IMR-90 (cell line): ENCODE measurements around the gene TSPAN14. TPM values are rescaled to one million over a fixed set of nuclear protein-coding genes. Genes with fewer than 3 reads are reported as not detected.

Source experiments
- ATAC-seq: fragments of 200-7000 bp; cut with Tn5 transposase; 2 replicates; pipeline ENCODE4 v1.9.1; 2020; ENCODE audit warnings: low read depth, mild to moderate bottlenecking, moderate library complexity
- BruUV-seq: library from RNA; stranded (reverse); fragments of 400-500 nt; replicated peaks from 2 replicates; lab custom pipeline; 2021; lab: Mats Ljungman, UMichigan
- CTCF ChIA-PET: fragments of 300-600 bp; formaldehyde crosslinking; extraction: SDS; loops from one replicate; lab custom pipeline; 2021; ENCODE audit warnings: antibody characterized with exemption; lab: Yijun Ruan, JAX
- POLR2A ChIA-PET: fragments of 300-600 bp; sonication (Branson Sonifier 250); formaldehyde crosslinking; loops from one replicate; lab custom pipeline; 2022; ENCODE audit warnings: antibody characterized with exemption; ENCODE audit not compliant: unreplicated experiment; lab: Charles Lee
- DNase-seq: peaks from one replicate; pipeline ENCODE4 v3.0.0; 2013
- H2AFZ ChIP-seq: replicated peaks from 2 replicates; pipeline ENCODE3; 2013; ENCODE audit warnings: low read length, mild to moderate bottlenecking; ENCODE audit not compliant: poor library complexity
- H2AK5ac ChIP-seq: 2 replicates; pipeline ENCODE4 v1.6.1; 2013; ENCODE audit warnings: low read depth, low read length, inconsistent platforms
- H2AK9ac ChIP-seq: replicated peaks from 2 replicates; pipeline ENCODE3; 2013; ENCODE audit warnings: mild to moderate bottlenecking, low read depth, low read length, moderate library complexity; ENCODE audit not compliant: poor library complexity
- H2BK120ac ChIP-seq: 2 replicates; pipeline ENCODE4 v1.6.1; 2013; ENCODE audit warnings: low read depth, low read length, inconsistent platforms
- H2BK15ac ChIP-seq: 3 replicates; pipeline ENCODE4 v1.6.1; 2013; ENCODE audit warnings: low read depth, low read length, inconsistent platforms
- H2BK20ac ChIP-seq: 2 replicates; pipeline ENCODE4 v1.6.1; 2013; ENCODE audit warnings: low read depth, mild to moderate bottlenecking, inconsistent platforms, low read length, moderate library complexity
- H2BK5ac ChIP-seq: 2 replicates; pipeline ENCODE4 v1.6.1; 2013; ENCODE audit warnings: mild to moderate bottlenecking, low read depth, low read length, inconsistent platforms; ENCODE audit not compliant: poor library complexity, severe bottlenecking
- H3K14ac ChIP-seq: replicated peaks from 2 replicates; pipeline ENCODE4 v1.6.1; 2013; ENCODE audit warnings: low read depth, low read length, inconsistent platforms
- H3K18ac ChIP-seq: 2 replicates; pipeline ENCODE4 v1.6.1; 2013; ENCODE audit warnings: low read depth, low read length, control low read depth
- H3K23ac ChIP-seq: 2 replicates; pipeline ENCODE4 v1.6.1; 2013; ENCODE audit warnings: low read depth, low read length, inconsistent platforms
- H3K27ac ChIP-seq: 2 replicates; pipeline ENCODE4 v1.5.1; 2013; ENCODE audit warnings: mild to moderate bottlenecking, control low read depth, low read length; ENCODE audit not compliant: insufficient read depth
- H3K27me3 ChIP-seq: 2 replicates; pipeline ENCODE4 v1.6.1; 2013; ENCODE audit warnings: low read length; ENCODE audit not compliant: control insufficient read depth, insufficient read depth
- H3K36me3 ChIP-seq: 2 replicates; pipeline ENCODE4 v1.6.1; 2013; ENCODE audit warnings: low read length, mixed read lengths; ENCODE audit not compliant: control insufficient read depth, insufficient read depth
- H3K4ac ChIP-seq: 2 replicates; pipeline ENCODE4 v1.6.1; 2013; ENCODE audit warnings: low read depth, low read length, inconsistent platforms
- H3K4me1 ChIP-seq: 2 replicates; pipeline ENCODE4 v1.6.1; 2013; ENCODE audit warnings: low read length, mixed read lengths; ENCODE audit not compliant: control insufficient read depth, insufficient read depth
- H3K4me2 ChIP-seq: 2 replicates; pipeline ENCODE4 v1.6.1; 2013; ENCODE audit warnings: low read depth, mild to moderate bottlenecking, control low read depth, low read length, moderate library complexity
- H3K4me3 ChIP-seq: 2 replicates; pipeline ENCODE4 v1.5.1; 2013; ENCODE audit warnings: low read depth, mild to moderate bottlenecking, control low read depth, low read length, moderate library complexity; ENCODE audit not compliant: insufficient read depth
- H3K56ac ChIP-seq: 2 replicates; pipeline ENCODE4 v1.6.1; 2013; ENCODE audit warnings: low read length, inconsistent platforms; ENCODE audit not compliant: insufficient read depth; ENCODE audit errors: extremely low read depth
- H3K79me1 ChIP-seq, 2 experiments: 2 replicates each; pipeline ENCODE4 v1.6.1; 2013; ENCODE audit warnings: low read length in 2 of 2, inconsistent platforms in 1 of 2, low read depth in 1 of 2
- H3K9ac ChIP-seq: 2 replicates; pipeline ENCODE4 v1.6.1; 2013; ENCODE audit warnings: low read depth, low read length, control low read depth
- H3K9me1 ChIP-seq: 2 replicates; pipeline ENCODE4 v1.6.1; 2013; ENCODE audit warnings: low read length, inconsistent platforms; ENCODE audit not compliant: insufficient read depth
- H3K9me3 ChIP-seq: 2 replicates; pipeline ENCODE4 v1.6.1; 2013; ENCODE audit warnings: low read length; ENCODE audit not compliant: control insufficient read depth, insufficient read depth
- H4K20me1 ChIP-seq: 2 replicates; pipeline ENCODE4 v1.6.1; 2013; ENCODE audit warnings: low read length, inconsistent platforms; ENCODE audit not compliant: insufficient read depth
- H4K5ac ChIP-seq: 2 replicates; pipeline ENCODE4 v1.6.1; 2013; ENCODE audit warnings: mild to moderate bottlenecking, low read depth, low read length, control low read depth
- H4K8ac ChIP-seq, 2 experiments: 2 replicates each; pipeline ENCODE4 v1.6.1; 2013; ENCODE audit warnings: low read depth in 2 of 2, low read length in 2 of 2, control low read depth in 1 of 2, inconsistent platforms in 1 of 2
- H4K91ac ChIP-seq: 2 replicates; pipeline ENCODE4 v1.6.1; 2013; ENCODE audit warnings: low read depth, low read length, inconsistent platforms; ENCODE audit not compliant: insufficient read depth
- BHLHE40 ChIP-seq: fragments of 150-350 bp; IDR thresholded peaks from 2 replicates; pipeline ENCODE4 v1.6.1; 2016; ENCODE audit warnings: mild to moderate bottlenecking, low read depth, low read length
- CEBPB ChIP-seq: IDR thresholded peaks from 2 replicates; pipeline ENCODE4 v1.6.1; 2012; ENCODE audit warnings: low read depth, low read length, improper control_type of control experiment
- CTCF ChIP-seq: conservative IDR thresholded peaks from 2 replicates; pipeline ENCODE4 v1.5.1; 2012; ENCODE audit warnings: mild to moderate bottlenecking, low read depth, low read length, improper control_type of control experiment
- ELK1 ChIP-seq: fragments of 150-350 bp; IDR thresholded peaks from 2 replicates; pipeline ENCODE4 v1.6.1; 2016; ENCODE audit warnings: low read depth, mild to moderate bottlenecking, low read length, moderate library complexity, borderline replicate concordance
- FOS ChIP-seq: fragments of 150-350 bp; IDR thresholded peaks from 2 replicates; pipeline ENCODE4 v1.6.1; 2016; ENCODE audit warnings: low read depth, low read length
- MAFK ChIP-seq: IDR thresholded peaks from 2 replicates; pipeline ENCODE4 v1.6.1; 2012; ENCODE audit warnings: low read depth, low read length, improper control_type of control experiment
- MAZ ChIP-seq: IDR thresholded peaks from 2 replicates; pipeline ENCODE4 v1.6.1; 2012; ENCODE audit warnings: low read depth, mild to moderate bottlenecking, low read length, improper control_type of control experiment, moderate library complexity, borderline replicate concordance
- MXI1 ChIP-seq: IDR thresholded peaks from 2 replicates; pipeline ENCODE4 v1.6.1; 2012; ENCODE audit warnings: low read depth, mild to moderate bottlenecking, low read length, moderate library complexity, borderline replicate concordance
- POLR2A ChIP-seq: IDR thresholded peaks from 2 replicates; pipeline ENCODE4 v1.6.1; 2012; ENCODE audit warnings: mild to moderate bottlenecking, low read depth, low read length
- RAD21 ChIP-seq: IDR thresholded peaks from 2 replicates; pipeline ENCODE4 v1.6.1; 2012; ENCODE audit warnings: low read length, improper control_type of control experiment
- RCOR1 ChIP-seq: IDR thresholded peaks from 2 replicates; pipeline ENCODE4 v1.6.1; 2012; ENCODE audit warnings: mild to moderate bottlenecking, low read length, improper control_type of control experiment; ENCODE audit not compliant: insufficient replicate concordance
- RFX5 ChIP-seq: IDR thresholded peaks from 2 replicates; pipeline ENCODE4 v1.8.0; 2012; ENCODE audit warnings: low read depth, mild to moderate bottlenecking, low read length, moderate library complexity
- SMC3 ChIP-seq: fragments of 150-350 bp; IDR thresholded peaks from 2 replicates; pipeline ENCODE4 v1.6.1; 2016; ENCODE audit warnings: low read depth, mild to moderate bottlenecking, antibody characterized with exemption, low read length, moderate library complexity
- USF2 ChIP-seq: fragments of 150-350 bp; IDR thresholded peaks from 2 replicates; pipeline ENCODE4 v1.6.1; 2017; ENCODE audit warnings: mild to moderate bottlenecking, antibody characterized with exemption, low read length, low read depth
- WGBS, 2 experiments: methylation state at CpG; one replicate each; pipeline versions ENCODE4 v1.1.5 to v1.1.7; 2013; ENCODE audit warnings: missing lambda C conversion rate in 2 of 2; ENCODE audit not compliant: insufficient read length in 1 of 2; ENCODE audit errors: extremely low coverage in 2 of 2; 5-methylcytosine and 5-hydroxymethylcytosine counted together
- dilution Hi-C: fragments of 300-500 bp; cut with HindIII; formaldehyde crosslinking; loops from one replicate; pipeline ENCODE4 v1.14.3; 2018; ENCODE audit warnings: low sequenced_read_pairs; ENCODE audit not compliant: unreplicated experiment
- in situ Hi-C: fragments of 300-500 bp; cut with MboI; formaldehyde crosslinking; loops from 3 replicates; pipeline ENCODE4 v1.14.3; 2019; ENCODE audit warnings: low sequenced_read_pairs, inconsistent platforms, mixed read lengths
- intact Hi-C: fragments of 100-400 bp; cut with micrococcal nuclease; formaldehyde crosslinking; loops from 2 replicates; pipeline ENCODE4 v1.10.0; 2022
- polyA plus RNA-seq, 3 experiments: library from polyadenylated mRNA; depleted of rRNA; stranded (reverse); fragments of >200 nt; gene quantifications; 2 replicates each; pipeline ENCODE4 v1.2.3, GENCODE V29; 2012; ENCODE audit warnings: low replicate concordance in 1 of 3
- total RNA-seq: library from RNA; depleted of rRNA; stranded (reverse); fragments of >200 nt; gene quantifications from 2 replicates; pipeline ENCODE4 v1.2.3, GENCODE V29; 2012

Gene TSPAN14
- total and polyA plus RNA-seq, 2 of the 4 experiments (the other 2 are of a cell fraction): 18.5 to 43.0 TPM

GRCh38 chr10:80509403-80510161 is 55.5 kb downstream of the TSPAN14 start:
- H2BK15ac ChIP-seq: no peak overlapping the region
- H2BK120ac ChIP-seq: peak overlapping the region; percentile 56; the same call in 1 of the 2 replicates
- no peak overlapping the region for H3K9ac ChIP-seq
- no peak overlapping the region for H3K4me3 ChIP-seq
- peak overlapping the region; percentile 62 for H2AK9ac ChIP-seq
- no peak overlapping the region; the same call in 1 of the 2 replicates for H3K23ac ChIP-seq
- no peak overlapping the region for H2BK20ac ChIP-seq
- POLR2A ChIA-PET: no interaction called here
- H4K8ac ChIP-seq: peak overlapping the region in 1 of 2 experiments; percentile 26; a peak in 2 of 4 replicates
- peak overlapping the region; percentile 55; the same call in 1 of the 2 replicates for H4K91ac ChIP-seq
- in situ Hi-C loops (no loop called here), dilution Hi-C loops (no loop called here), intact Hi-C loops (no loop called here)
- H2BK5ac ChIP-seq: peak overlapping the region; percentile 25
- H3K18ac ChIP-seq: no peak overlapping the region
- peak; percentile 81 for DNase-seq
- peaks cover 25% of the 10 kb centered on the region for H3K4me1 ChIP-seq
- peaks cover 31% of the 10 kb centered on the region for H3K36me3 ChIP-seq
- H3K4ac ChIP-seq: peak overlapping the region; percentile 80
- no peaks in the 10 kb centered on the region for H3K9me3 ChIP-seq
- H3K27me3 ChIP-seq: no peaks in the 10 kb centered on the region
- H3K56ac ChIP-seq: no peak overlapping the region
- 40% methylated on average over 4 of the region's 18 CpGs; no CpG with 5 or more reads in 1 of the 2 experiments for WGBS, 2 experiments
- H3K9me1 ChIP-seq: peaks cover 19% of the 10 kb centered on the region
- ATAC-seq: peak; percentile 64
- H4K5ac ChIP-seq: no peak overlapping the region
- peaks cover 9 to 44% of the 10 kb centered on the region in 2 experiments for H3K79me1 ChIP-seq
- H2AFZ ChIP-seq: peak overlapping the region; percentile 53
- no TSS peak for BruUV-seq
- peak overlapping the region; percentile 43; the same call in 1 of the 2 replicates for H3K27ac ChIP-seq
- H3K4me2 ChIP-seq: no peak overlapping the region
- H4K20me1 ChIP-seq: peaks cover 4% of the 10 kb centered on the region; the same call in 1 of the 2 replicates
- H2AK5ac ChIP-seq: peak overlapping the region; percentile 85; the same call in 1 of the 2 replicates
- peak overlapping the region; percentile 64; the same call in 1 of the 2 replicates for H3K14ac ChIP-seq
- CTCF ChIA-PET: interaction anchor here (1.2 to 1.5 kb wide), 2 partner anchors 10 to 65 kb away, joined by 5 read pairs; no protein-coding TSS in a partner anchor
- peak; percentile 45; the same call in 1 of the 2 replicates for TF ChIP-seq MAZ
- no peak for TF ChIP-seq POLR2A
- no peak for TF ChIP-seq CEBPB
- no peak for TF ChIP-seq USF2
- TF ChIP-seq BHLHE40: no peak
- TF ChIP-seq FOS: peak; percentile 51; the same call in 1 of the 2 replicates
- no peak for TF ChIP-seq ELK1
- TF ChIP-seq CTCF: no peak
- TF ChIP-seq RCOR1: peak; percentile 19
- TF ChIP-seq RFX5: no peak
- no peak for TF ChIP-seq RAD21
- TF ChIP-seq MXI1: no peak
- no peak for TF ChIP-seq MAFK
- no peak for TF ChIP-seq SMC3
